ENCODE measurements around the gene SF3A2.

SF3A2 gene

DNA sequence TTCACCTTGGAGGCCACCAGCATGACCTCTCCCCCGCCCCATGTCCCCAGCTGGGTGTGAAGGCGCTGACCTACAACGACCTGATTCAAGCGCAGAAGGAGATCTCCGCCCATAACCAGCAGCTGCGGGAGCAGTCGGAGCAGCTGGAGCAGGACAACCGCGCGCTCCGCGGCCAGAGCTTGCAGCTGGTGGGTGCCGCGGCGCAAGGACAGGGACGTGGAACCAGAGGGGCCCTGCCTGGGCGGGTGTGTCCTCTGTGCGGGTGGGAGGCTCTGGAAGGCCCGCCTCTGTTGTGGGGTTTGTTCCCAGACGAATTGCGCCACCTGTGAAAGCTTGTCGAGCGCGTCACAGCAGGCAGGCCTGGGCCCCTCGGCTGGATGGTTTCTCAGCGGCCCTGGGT is 22.8 kb upstream of the SF3A2 start:
- H3K4me3 ChIP-seq (ENCODE audit: control insufficient read depth in 1 of 7, extremely low read depth in 1 of 7, insufficient read depth in 4 of 7, low read depth in 2 of 7, low read length in 6 of 7), result no peak overlapping the region
- DNase-seq, result no peak
- no peak overlapping the region for H3K27ac ChIP-seq (ENCODE audit: insufficient read depth in 1 of 2, low read depth in 1 of 2, low read length in 2 of 2, poor library complexity in 1 of 2, severe bottlenecking in 2 of 2)
- H3K36me3 ChIP-seq (ENCODE audit: control insufficient read depth in 4 of 4, insufficient read depth in 4 of 4, low read length in 3 of 4), result peaks cover 10 to 95% (median 77%) of the 10 kb centered on the region in 4 experiments
- WGBS (ENCODE audit: insufficient coverage), result 95% methylated on average over 25 of the region's 26 CpGs
- H3K9me3 ChIP-seq (ENCODE audit: control extremely low read depth in 1 of 5, control insufficient read depth in 4 of 5, insufficient read depth in 2 of 5, low read depth in 1 of 5, low read length in 4 of 5), result no peaks in the 10 kb centered on the region
- no peaks in the 10 kb centered on the region for H3K27me3 ChIP-seq (replicated peaks in 2 of 5; ENCODE audit: control insufficient read depth in 4 of 5, insufficient read depth in 5 of 5, low read length in 4 of 5)
- POLR2A ChIA-PET, result interaction anchor here (0.6 kb wide), 1 partner anchor 56 kb away, joined by 5 read pairs; no protein-coding TSS in a partner anchor
- no peaks in the 10 kb centered on the region for H3K4me1 ChIP-seq (ENCODE audit: control extremely low read depth in 1 of 4, control insufficient read depth in 4 of 4, insufficient read depth in 4 of 4, low read length in 3 of 4)
- CTCF ChIA-PET, result interaction anchor here (0.8 to 2.0 kb wide), 4 partner anchors 13 to 58 kb away, joined by 3 to 5 read pairs (median 3); no protein-coding TSS in a partner anchor

DNA sequence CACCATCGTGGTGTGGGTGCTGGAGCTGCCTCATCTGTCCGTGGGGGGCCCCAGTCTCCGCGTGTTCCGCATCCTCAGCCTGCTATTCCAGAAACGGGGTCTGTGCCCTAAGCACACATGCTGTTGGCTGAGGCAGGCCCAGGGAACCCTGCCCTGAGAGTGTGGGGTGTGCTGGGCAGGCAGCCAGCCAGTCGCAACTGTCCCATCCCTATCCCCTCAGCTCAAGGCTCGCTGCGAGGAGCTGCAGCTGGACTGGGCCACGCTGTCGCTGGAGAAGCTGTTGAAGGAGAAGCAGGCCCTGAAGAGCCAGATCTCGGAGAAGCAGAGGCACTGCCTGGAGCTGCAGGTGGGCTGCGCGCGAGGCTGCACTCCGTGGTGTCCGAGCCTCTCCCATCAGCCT is 22.4 kb upstream of the SF3A2 start:
- H3K27ac ChIP-seq (ENCODE audit: insufficient read depth in 1 of 2, low read depth in 1 of 2, low read length in 2 of 2, poor library complexity in 1 of 2, severe bottlenecking in 2 of 2), result no peak overlapping the region
- CTCF ChIA-PET, result interaction anchor here (1.0 to 2.0 kb wide), 4 partner anchors 13 to 46 kb away, joined by 3 to 5 read pairs (median 3); no protein-coding TSS in a partner anchor

DNA sequence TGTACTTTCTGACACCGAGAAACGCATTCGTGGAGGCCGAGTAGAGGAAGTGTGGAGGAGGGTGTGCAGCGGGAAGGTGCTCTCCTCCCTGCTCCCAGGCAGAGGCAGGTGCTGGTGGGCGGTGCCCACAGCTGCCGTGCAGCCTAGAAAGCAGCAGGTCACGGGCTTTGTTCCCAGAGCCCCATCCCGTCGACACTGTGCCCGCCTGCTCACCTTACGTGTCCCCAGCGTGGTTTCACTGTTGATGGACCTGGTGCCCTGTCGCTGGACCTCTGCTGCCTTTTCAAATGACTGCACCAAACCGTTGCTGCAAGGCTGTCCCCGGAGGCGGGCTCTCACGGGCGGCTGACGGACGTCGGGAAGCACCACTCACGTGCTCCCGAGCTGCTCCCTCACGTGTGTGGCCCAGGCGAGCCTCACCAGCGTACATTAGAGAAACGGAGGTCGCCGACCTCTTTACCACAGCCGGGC is 21.3 kb upstream of the SF3A2 start:
- peaks cover 12 to 96% (median 74%) of the 10 kb centered on the region in 4 experiments for H3K36me3 ChIP-seq (ENCODE audit: control insufficient read depth in 4 of 4, insufficient read depth in 4 of 4, low read length in 3 of 4)
- DNase-seq, result no peak
- no peaks in the 10 kb centered on the region for H3K4me1 ChIP-seq (ENCODE audit: control extremely low read depth in 1 of 4, control insufficient read depth in 4 of 4, insufficient read depth in 4 of 4, low read length in 3 of 4)
- H3K27ac ChIP-seq (ENCODE audit: insufficient read depth in 1 of 2, low read depth in 1 of 2, low read length in 2 of 2, poor library complexity in 1 of 2, severe bottlenecking in 2 of 2), result no peak overlapping the region
- ChIA-PET POLR2A (no interaction called here), CTCF (interaction anchor here (1.0 to 2.1 kb wide), 4 partner anchors 8 to 60 kb away, joined by 3 to 10 read pairs (median 3); no protein-coding TSS in a partner anchor)
- no peaks in the 10 kb centered on the region for H3K9me3 ChIP-seq (ENCODE audit: control extremely low read depth in 1 of 5, control insufficient read depth in 4 of 5, insufficient read depth in 2 of 5, low read depth in 1 of 5, low read length in 4 of 5)
- no peaks in the 10 kb centered on the region for H3K27me3 ChIP-seq (replicated peaks in 2 of 5; ENCODE audit: control insufficient read depth in 4 of 5, insufficient read depth in 5 of 5, low read length in 4 of 5)
- H3K4me3 ChIP-seq (ENCODE audit: control insufficient read depth in 1 of 7, extremely low read depth in 1 of 7, insufficient read depth in 4 of 7, low read depth in 2 of 7, low read length in 6 of 7), result no peak overlapping the region
- WGBS (ENCODE audit: insufficient coverage), result 94% methylated on average over 31 of the region's 31 CpGs

More for the DNA sequence above, 22.4 kb upstream of the SF3A2 start:
- peaks cover 11 to 96% (median 76%) of the 10 kb centered on the region in 4 experiments for H3K36me3 ChIP-seq (ENCODE audit: control insufficient read depth in 4 of 4, insufficient read depth in 4 of 4, low read length in 3 of 4)
- no peak overlapping the region for H3K4me3 ChIP-seq (ENCODE audit: control insufficient read depth in 1 of 7, extremely low read depth in 1 of 7, insufficient read depth in 4 of 7, low read depth in 2 of 7, low read length in 6 of 7)
- H3K9me3 ChIP-seq (ENCODE audit: control extremely low read depth in 1 of 5, control insufficient read depth in 4 of 5, insufficient read depth in 2 of 5, low read depth in 1 of 5, low read length in 4 of 5), result no peaks in the 10 kb centered on the region
- H3K27me3 ChIP-seq (replicated peaks in 2 of 5; ENCODE audit: control insufficient read depth in 4 of 5, insufficient read depth in 5 of 5, low read length in 4 of 5), result no peaks in the 10 kb centered on the region
- no peak for DNase-seq
- no peaks in the 10 kb centered on the region for H3K4me1 ChIP-seq (ENCODE audit: control extremely low read depth in 1 of 4, control insufficient read depth in 4 of 4, insufficient read depth in 4 of 4, low read length in 3 of 4)
- POLR2A ChIA-PET, result no interaction called here
- 99% methylated on average over 16 of the region's 17 CpGs for WGBS (ENCODE audit: insufficient coverage)

DNA sequence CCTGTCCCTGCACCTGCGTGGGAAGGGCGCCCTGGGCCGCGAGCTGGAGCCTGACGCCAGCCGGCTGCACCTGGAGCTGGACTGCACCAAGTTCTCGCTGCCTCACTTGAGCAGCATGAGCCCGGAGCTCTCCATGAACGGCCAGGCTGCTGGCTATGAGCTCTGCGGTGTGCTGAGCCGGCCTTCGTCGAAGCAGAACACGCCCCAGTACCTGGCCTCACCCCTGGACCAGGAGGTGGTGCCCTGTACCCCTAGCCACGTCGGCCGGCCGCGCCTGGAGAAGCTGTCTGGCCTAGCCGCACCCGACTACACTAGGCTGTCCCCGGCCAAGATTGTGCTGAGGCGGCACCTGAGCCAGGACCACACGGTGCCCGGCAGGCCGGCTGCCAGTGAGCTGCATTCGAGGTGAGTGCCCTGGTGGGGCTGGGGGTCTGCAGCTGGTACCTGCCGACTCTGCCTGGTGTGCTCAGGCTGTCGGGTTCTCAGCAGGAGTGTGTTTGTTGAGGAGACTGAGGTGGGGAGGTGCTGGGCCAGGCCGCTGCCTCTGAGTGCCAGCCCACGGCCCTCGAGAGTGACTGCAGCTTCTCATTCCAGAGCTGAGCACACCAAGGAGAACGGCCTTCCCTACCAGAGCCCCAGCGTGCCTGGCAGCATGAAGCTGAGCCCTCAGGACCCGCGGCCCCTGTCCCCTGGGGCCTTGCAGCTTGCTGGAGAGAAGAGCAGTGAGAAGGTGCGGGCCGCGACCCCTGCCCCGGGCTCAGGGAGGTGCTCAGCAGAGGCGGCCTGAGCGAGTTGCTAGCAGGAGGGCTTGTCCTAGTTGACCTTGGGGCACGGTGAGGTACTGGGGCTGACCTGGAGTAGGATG is 20.0 kb upstream of the SF3A2 start:
- Histone ChIP-seq H3K27me3 (replicated peaks in 2 of 5; ENCODE audit: control insufficient read depth in 4 of 5, insufficient read depth in 5 of 5, low read length in 4 of 5) (no peaks in the 10 kb centered on the region), H3K27ac (ENCODE audit: insufficient read depth in 1 of 2, low read depth in 1 of 2, low read length in 2 of 2, poor library complexity in 1 of 2, severe bottlenecking in 2 of 2) (no peak overlapping the region), H3K9me3 (ENCODE audit: control extremely low read depth in 1 of 5, control insufficient read depth in 4 of 5, insufficient read depth in 2 of 5, low read depth in 1 of 5, low read length in 4 of 5) (no peaks in the 10 kb centered on the region), H3K4me1 (ENCODE audit: control extremely low read depth in 1 of 4, control insufficient read depth in 4 of 4, insufficient read depth in 4 of 4, low read length in 3 of 4) (no peaks in the 10 kb centered on the region), H3K4me3 (ENCODE audit: control insufficient read depth in 1 of 7, extremely low read depth in 1 of 7, insufficient read depth in 4 of 7, low read depth in 2 of 7, low read length in 6 of 7) (no peak overlapping the region), H3K36me3 (ENCODE audit: control insufficient read depth in 4 of 4, insufficient read depth in 4 of 4, low read length in 3 of 4) (peaks cover 12 to 94% (median 75%) of the 10 kb centered on the region in 4 experiments)
- ChIA-PET CTCF (interaction anchor here (0.7 to 2.1 kb wide), 5 partner anchors 9 to 62 kb away, joined by 3 to 10 read pairs (median 3); no protein-coding TSS in a partner anchor), POLR2A (no interaction called here)
- WGBS (ENCODE audit: insufficient coverage), result 98% methylated on average over 39 of the region's 43 CpGs
- no peak for DNase-seq

DNA sequence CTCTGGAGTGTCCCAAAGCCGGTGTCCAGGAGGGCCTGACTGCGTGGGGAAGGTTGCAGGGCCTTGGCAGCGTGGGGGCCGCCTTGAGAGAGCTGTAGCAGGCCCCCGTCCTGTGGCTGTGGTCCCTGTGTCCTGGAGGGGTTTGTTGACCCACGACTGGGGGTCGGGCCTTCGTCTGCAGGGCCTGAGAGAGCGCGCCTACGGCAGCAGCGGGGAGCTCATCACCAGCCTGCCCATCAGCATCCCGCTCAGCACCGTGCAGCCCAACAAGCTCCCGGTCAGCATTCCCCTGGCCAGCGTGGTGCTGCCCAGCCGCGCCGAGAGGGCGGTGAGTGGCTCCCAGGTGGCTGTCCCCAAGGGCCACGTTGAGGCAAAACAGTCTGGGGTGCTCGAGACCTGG is 19.0 kb upstream of the SF3A2 start:
- Histone ChIP-seq H3K27me3 (replicated peaks in 2 of 5; ENCODE audit: control insufficient read depth in 4 of 5, insufficient read depth in 5 of 5, low read length in 4 of 5) (no peaks in the 10 kb centered on the region), H3K4me3 (ENCODE audit: control insufficient read depth in 1 of 7, extremely low read depth in 1 of 7, insufficient read depth in 4 of 7, low read depth in 2 of 7, low read length in 6 of 7) (no peak overlapping the region), H3K9me3 (ENCODE audit: control extremely low read depth in 1 of 5, control insufficient read depth in 4 of 5, insufficient read depth in 2 of 5, low read depth in 1 of 5, low read length in 4 of 5) (no peaks in the 10 kb centered on the region), H3K27ac (ENCODE audit: insufficient read depth in 1 of 2, low read depth in 1 of 2, low read length in 2 of 2, poor library complexity in 1 of 2, severe bottlenecking in 2 of 2) (no peak overlapping the region), H3K4me1 (ENCODE audit: control extremely low read depth in 1 of 4, control insufficient read depth in 4 of 4, insufficient read depth in 4 of 4, low read length in 3 of 4) (no peaks in the 10 kb centered on the region), H3K36me3 (ENCODE audit: control insufficient read depth in 4 of 4, insufficient read depth in 4 of 4, low read length in 3 of 4) (peaks cover 14 to 94% (median 72%) of the 10 kb centered on the region in 4 experiments)
- CTCF ChIA-PET, result no interaction called here
- 94% methylated on average over 22 of the region's 22 CpGs for WGBS (ENCODE audit: insufficient coverage)
- no peak for DNase-seq
- POLR2A ChIA-PET, result no interaction called here

DNA sequence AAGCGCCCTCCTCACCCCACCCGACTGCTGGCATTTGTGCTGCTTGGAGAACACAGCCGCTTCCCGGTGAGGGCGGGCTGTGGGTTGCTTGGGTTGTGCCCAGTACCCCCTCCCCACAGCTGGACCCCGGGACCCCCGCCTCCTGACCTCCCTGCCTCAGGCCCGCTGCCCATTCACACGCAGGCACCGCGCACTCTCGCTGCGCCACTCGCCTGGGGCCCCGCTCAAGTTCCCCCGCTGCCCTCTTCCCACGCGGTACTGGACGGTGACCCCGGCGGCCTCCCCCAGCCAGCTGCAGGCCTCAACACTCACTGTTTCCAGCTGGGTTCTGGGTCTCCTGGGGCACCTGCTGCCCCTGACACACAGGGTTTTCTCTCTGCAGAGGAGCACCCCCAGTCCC is 16.9 kb upstream of the SF3A2 start:
- Histone ChIP-seq H3K4me3 (ENCODE audit: control insufficient read depth in 1 of 7, extremely low read depth in 1 of 7, insufficient read depth in 4 of 7, low read depth in 2 of 7, low read length in 6 of 7) (no peak overlapping the region), H3K27ac (ENCODE audit: insufficient read depth in 1 of 2, low read depth in 1 of 2, low read length in 2 of 2, poor library complexity in 1 of 2, severe bottlenecking in 2 of 2) (no peak overlapping the region), H3K4me1 (ENCODE audit: control extremely low read depth in 1 of 4, control insufficient read depth in 4 of 4, insufficient read depth in 4 of 4, low read length in 3 of 4) (no peaks in the 10 kb centered on the region), H3K27me3 (replicated peaks in 2 of 5; ENCODE audit: control insufficient read depth in 4 of 5, insufficient read depth in 5 of 5, low read length in 4 of 5) (no peaks in the 10 kb centered on the region), H3K36me3 (ENCODE audit: control insufficient read depth in 4 of 4, insufficient read depth in 4 of 4, low read length in 3 of 4) (peaks cover 20 to 90% (median 65%) of the 10 kb centered on the region in 4 experiments), H3K9me3 (ENCODE audit: control extremely low read depth in 1 of 5, control insufficient read depth in 4 of 5, insufficient read depth in 2 of 5, low read depth in 1 of 5, low read length in 4 of 5) (no peaks in the 10 kb centered on the region)
- no peak for DNase-seq
- ChIA-PET POLR2A (no interaction called here), CTCF (interaction anchor here (1.0 kb wide), 1 partner anchor 20 kb away, joined by 3 read pairs; no protein-coding TSS in a partner anchor)
- 94% methylated on average over 20 of the region's 21 CpGs for WGBS (ENCODE audit: insufficient coverage)

Measured in common myeloid progenitor, CD34-positive (primary cell).